ENCODE results near the gene PYGB.
"Not testable (repeated sequence)": the region's sequence is repeated elsewhere in the genome, so short reads cannot be mapped to it uniquely, and the experiment has no call there.

Gene PYGB

GRCh38 chr20:25297141-25297905, 49.4 kb downstream of the PYGB start:
- DNase-seq, result no peak

GRCh38 chr20:25299806-25300205, 51.9 kb downstream of the PYGB start:
- DNase-seq, result no peak

DNA sequence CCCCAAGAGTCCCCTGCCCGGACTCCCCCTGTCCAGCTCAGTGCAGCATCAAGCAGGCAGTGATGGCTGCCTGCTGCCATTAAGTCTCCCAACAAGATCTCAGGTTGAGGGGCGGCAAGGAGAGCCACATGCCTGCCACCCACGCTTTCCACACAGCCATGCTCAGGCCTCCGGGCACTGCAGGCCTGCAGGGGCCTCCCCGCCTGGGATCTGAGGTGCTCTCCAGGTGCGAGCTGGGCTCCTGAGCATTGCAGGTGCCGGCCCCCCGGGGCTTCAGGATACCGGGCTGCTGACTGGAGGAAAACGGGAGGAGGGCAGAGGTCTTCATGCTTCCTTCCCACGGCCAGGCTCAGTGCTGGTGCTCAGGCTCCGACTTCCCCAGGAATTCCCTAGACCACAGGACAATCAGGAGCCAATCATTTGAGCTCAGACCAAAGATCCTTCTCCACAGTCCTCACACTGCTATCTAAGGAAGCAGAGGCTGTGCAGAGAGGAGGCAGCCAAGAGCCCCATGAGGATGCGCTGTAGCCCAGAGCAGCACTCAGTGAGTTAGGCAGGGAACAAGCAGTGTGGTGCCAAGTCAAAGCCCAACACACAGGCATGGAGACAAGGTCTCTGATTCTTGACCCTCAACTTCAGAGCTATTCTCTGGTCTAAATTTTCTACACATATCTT, 52.7 kb downstream of the PYGB start:
- no peak for DNase-seq

GRCh38 chr20:25301357-25301920, 53.6 kb downstream of the PYGB start:
- DNase-seq, result no peak

DNA sequence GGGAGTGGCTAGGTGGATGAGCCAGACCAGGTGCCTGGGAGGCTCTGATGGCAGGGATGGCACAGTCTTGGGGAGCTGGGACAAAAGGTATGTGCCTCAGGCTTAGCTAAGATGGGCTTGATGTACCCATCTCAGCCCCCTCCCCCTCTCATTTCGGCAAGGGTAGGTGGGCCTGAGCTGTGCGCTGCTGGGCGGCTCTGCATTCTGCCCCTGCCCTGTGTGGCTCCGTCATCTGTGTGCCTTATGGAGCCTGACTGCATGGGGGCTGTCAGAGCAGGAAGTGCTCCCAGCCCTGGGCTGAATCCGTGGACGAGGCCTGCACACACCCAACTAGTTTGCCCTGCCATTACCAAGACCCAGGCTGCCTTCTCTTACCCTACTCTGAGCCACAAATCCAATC, 54.7 kb downstream of the PYGB start:
- DNase-seq, result no peak

GRCh38 chr20:25303292-25304024, 55.6 kb downstream of the PYGB start:
- no peak for DNase-seq

DNA sequence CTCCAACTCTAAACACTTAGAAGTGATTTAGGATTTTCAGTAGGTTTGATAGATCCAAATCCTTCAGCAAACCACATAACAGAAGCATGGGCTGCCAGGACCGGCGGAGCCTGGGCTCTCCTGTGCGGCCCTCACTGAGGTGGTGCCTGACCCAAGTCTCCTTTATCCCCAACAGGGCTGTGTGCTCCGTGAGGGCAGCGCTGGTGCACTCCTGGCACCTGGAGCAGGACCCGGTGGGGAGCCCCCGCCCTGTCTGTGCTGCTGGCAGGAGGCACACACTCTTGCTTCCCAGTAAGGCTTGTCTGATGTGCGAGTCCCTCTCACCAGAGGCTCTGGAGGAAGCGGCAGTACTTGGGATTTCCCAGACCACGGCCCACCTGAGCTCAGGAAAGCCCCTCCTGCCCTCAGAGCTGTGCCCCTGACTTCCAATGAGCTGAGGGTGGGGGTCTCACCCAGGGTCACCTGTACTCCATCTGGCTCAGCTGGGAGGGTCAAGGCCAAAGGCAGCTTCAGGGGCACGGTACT, 56.2 kb downstream of the PYGB start:
- no peak for DNase-seq

GRCh38 chr20:25306991-25307903, 59.4 kb downstream of the PYGB start:
- no peak for DNase-seq

GRCh38 chr20:25308083-25308491, 60.2 kb downstream of the PYGB start:
- DNase-seq, result no peak

GRCh38 chr20:25308671-25309394, 60.9 kb downstream of the PYGB start:
- DNase-seq, result no peak

GRCh38 chr20:25309395-25310267, 61.7 kb downstream of the PYGB start:
- no peak for DNase-seq

DNA sequence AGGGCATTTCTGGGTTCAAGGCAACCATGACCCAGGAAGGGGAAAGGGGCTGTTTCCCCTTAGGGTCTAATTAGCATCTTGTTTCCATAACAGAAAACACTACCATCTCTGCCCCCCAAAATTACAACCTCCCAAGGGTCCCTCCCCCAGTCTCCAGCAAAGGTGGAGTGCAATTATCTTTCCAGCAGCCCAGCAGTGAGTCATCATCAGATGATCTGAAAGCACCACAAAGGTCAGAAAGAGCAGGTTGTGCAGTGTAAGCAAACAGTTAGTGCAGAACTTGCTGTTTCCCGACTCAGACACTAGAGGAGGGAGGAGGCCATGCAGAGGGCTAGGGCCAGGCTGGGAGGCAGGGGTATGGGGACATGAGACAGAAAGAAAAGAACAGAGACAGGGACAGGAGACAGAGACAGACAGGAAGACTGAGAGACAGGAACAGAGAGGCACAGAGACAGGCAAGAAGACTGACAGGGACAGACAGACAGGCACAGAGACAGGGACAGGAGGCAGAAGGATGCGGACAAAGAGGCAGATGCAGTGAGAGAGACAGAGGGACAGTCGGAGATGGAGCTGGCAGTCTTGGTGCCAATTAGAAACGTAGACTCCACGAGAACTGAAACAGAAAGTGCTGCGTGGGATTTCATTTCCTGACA, 62.5 kb downstream of the PYGB start:
- peak; percentile 39 for DNase-seq

GRCh38 chr20:25310921-25311728, 63.2 kb downstream of the PYGB start:
- DNase-seq, result no peak

DNA sequence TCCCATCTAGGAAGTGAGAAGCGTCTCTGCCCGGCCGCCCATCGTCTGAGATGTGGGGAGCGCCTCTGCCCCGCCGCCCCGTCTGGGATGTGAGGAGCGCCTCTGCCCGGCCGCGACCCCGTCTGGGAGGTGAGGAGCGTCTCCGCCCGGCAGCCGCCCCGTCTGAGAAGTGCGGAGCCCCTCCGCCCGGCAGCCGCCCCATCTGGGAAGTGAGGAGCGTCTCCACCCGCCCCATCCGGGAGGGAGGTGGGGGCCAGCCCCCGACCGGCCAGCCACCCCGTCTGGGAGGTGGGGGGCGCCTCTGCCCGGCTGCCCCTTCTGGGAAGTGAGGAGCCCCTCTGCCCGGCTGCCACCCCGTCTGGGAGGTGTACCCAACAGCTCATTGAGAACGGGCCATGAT, 64.8 kb downstream of the PYGB start:
- not testable (repeated sequence) for DNase-seq

GRCh38 chr20:25313593-25313992, 65.7 kb downstream of the PYGB start:
- DNase-seq, result no peak

DNA sequence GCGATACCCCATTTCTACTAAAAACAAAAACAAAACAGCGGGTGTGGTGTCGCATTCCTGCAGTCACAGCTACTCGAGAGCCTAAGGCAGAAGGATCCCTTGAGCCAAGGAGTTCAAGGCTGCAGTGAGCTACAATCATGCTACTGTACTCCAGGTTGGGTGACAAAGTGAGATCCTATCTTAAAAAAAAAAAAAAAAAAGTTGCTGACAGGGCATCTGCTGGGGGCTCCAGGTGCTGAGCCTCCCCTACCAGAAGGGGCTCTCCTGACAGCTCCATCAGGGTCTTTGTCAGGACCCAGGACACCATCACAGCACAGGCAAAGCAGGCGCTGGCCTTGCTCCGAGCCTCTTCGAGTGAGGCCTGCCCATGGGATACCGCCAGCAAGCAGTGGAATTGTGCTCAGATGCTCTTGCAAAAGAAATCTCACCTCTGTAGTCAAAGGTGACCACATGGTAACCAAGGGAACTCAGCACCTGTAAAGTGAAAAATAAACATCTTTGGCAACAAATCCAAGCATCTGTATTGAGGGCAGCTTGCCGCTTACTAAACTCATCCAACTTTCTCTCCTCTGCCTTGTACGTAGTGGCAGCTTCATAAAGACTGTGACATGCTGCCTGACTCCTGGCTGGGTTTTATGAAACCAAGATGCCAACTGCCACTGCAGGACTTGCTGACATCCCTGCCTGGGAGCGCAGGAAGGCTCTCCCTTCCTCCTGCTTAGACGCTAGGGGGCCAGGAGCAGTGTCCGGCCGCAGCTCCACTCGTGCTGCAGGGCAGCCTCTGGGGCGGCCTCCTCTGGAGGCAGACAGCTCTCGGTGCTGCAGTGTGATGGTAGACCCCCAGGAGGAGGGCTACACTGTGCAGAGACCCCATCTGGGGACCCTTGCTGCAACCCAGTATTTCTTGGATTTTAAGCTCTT, 66.9 kb downstream of the PYGB start:
- DNase-seq, result no peak

GRCh38 chr20:25315418-25316210, 67.7 kb downstream of the PYGB start:
- no peak for DNase-seq
